Adrenal gland (tissue), 5 donors: ENCODE data around the gene HIVEP1.

Experiments used
- CTCF ChIP-seq, 6 experiments: fragments of 450-650 bp in 4 of 6; fragments of 200-600 bp in 2 of 6; sonication (generic) in 1 of 6; IDR thresholded peaks; 1 replicate in 5 of 6; 2 replicates in 1 of 6; pipeline versions ENCODE4 v1.5.1 to v1.8.0; 2016 to 2021; ENCODE audit warnings: antibody characterized with exemption in 6 of 6, mild to moderate bottlenecking in 2 of 6, moderate library complexity in 1 of 6
- POLR2A ChIP-seq, 2 donors: fragments of 450-650 bp; IDR thresholded peaks; one replicate each; pipeline ENCODE4 v1.6.1; 2017; ENCODE audit warnings: antibody characterized with exemption in 2 of 2, mild to moderate bottlenecking in 2 of 2, moderate library complexity in 1 of 2
- donor health status: DM: no; HTN: no; CAD: no.

DNA sequence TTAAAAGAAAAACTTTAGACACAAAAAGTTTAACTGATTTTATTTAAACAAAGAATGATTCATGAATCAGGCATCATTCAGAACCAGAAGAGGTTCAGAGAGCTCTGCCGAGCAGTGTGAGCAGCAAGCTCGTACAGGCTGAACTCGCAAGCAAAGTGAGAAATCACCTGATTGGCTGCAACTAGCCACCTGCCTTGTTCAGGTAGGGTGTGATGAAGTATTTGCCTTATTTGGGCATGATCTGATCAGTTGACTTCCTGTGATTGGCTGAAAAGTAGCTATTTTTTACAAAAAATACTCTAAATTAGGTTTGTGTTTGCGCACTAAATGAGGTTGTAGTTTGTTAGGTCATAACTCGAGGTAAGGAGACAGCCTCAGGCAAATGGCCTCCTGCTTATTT is 80.7 kb downstream of the HIVEP1 start:
- TF ChIP-seq CTCF (IDR thresholded peaks at IDR 0.05) = no peak
- TF ChIP-seq POLR2A (IDR thresholded peaks at IDR 0.05) = no peak
